ENCODE measurements around the gene TMEM108.
A peak's percentile ranks its signal among the peaks of the same experiment; 100 is the strongest.

Gene TMEM108

GRCh38 chr3:133209871-133210550 lies 171.8 kb downstream of the TMEM108 start:
- no peak for FAIRE-seq
- no peak for DNase-seq (ENCODE audit: insufficient read length, low spot score)

DNA sequence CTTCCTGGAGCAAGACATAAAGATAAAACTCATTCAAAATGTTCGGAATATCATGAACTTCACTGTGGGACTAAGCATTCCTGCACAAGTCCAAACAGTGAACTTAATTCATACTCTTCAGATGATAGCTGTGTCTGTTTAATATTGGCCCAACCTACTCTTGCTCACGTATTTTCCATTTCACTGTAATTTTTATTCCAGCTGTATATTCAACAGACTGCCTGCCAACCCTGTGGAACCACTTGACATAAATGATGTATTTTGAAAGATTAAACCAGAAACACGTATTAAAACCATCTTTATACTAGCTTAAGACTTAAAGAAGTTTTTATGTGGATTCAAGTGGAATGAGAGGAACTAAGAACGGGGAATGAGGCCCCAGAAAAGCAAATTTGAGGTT lies 172.5 kb downstream of the TMEM108 start:
- DNase-seq (ENCODE audit: insufficient read length, low spot score) (no peak), FAIRE-seq (no peak)

GRCh38 chr3:133211449-133211848 lies 173.3 kb downstream of the TMEM108 start:
- FAIRE-seq (peak; percentile 98), DNase-seq (ENCODE audit: insufficient read length, low spot score) (peak; percentile 28)

- DNase-seq (ENCODE audit: insufficient read length, low spot score): no peak
- FAIRE-seq: peak; percentile 47
Observed at GRCh38 chr3:133211856-133212255, 173.7 kb downstream of the TMEM108 start.

DNA sequence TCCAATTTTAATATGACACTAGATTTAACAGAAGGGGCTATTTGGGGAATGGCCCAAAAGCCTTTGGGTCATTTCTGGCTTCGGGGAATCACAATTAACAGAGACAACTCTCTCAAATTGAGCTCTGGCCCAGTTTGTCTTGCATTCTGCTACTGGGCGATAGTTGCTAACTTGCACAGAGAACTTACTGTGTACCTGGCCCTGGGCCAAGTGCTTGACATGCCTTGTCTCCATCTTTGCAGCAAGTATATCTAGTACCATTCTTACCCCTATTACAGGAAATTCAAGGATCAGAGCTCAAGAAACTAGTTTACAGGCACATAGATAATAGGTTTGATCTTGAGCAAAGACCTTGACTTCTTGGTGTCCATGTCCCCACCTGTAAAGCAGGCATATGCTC lies 175.7 kb downstream of the TMEM108 start:
- no peak for FAIRE-seq
- no peak for DNase-seq (ENCODE audit: insufficient read length, low spot score)

- DNase-seq (ENCODE audit: insufficient read length, low spot score): no peak
- no peak for FAIRE-seq
Observed at GRCh38 chr3:133227813-133228212, 189.6 kb downstream of the TMEM108 start.

DNA sequence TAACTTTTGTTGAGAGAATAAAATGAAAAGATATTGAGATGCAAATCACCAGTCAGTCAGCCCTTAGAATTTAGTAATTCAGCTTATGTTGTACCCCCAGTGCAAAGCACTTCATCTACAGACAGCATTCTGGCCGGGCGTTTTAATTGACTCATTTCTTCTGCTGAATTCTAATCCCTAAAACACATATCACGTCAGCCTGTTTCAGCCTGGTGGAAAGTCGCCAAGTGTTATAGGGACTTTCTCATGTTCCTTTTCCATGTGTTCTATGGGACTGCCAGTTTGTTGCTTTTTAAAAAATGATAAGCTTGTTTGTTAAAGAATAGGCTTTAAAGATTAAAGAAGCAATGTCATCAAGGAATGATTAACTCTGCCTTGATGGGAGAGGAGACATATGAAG lies 192.0 kb downstream of the TMEM108 start:
- DNase-seq (ENCODE audit: insufficient read length, low spot score): no peak
- no peak for FAIRE-seq

- DNase-seq (ENCODE audit: insufficient read length, low spot score): no peak
- FAIRE-seq: no peak
Observed at GRCh38 chr3:133236901-133237300, 198.7 kb downstream of the TMEM108 start.

- no peak for DNase-seq (ENCODE audit: insufficient read length, low spot score)
- no peak for FAIRE-seq
Observed at GRCh38 chr3:133237380-133237779, 199.2 kb downstream of the TMEM108 start.

- FAIRE-seq: no peak
- no peak for DNase-seq (ENCODE audit: insufficient read length, low spot score)
Observed at GRCh38 chr3:133238015-133238414, 199.8 kb downstream of the TMEM108 start.

- DNase-seq (ENCODE audit: insufficient read length, low spot score): no peak
Observed at GRCh38 chr3:133246119-133246518, 207.9 kb downstream of the TMEM108 start.

DNA sequence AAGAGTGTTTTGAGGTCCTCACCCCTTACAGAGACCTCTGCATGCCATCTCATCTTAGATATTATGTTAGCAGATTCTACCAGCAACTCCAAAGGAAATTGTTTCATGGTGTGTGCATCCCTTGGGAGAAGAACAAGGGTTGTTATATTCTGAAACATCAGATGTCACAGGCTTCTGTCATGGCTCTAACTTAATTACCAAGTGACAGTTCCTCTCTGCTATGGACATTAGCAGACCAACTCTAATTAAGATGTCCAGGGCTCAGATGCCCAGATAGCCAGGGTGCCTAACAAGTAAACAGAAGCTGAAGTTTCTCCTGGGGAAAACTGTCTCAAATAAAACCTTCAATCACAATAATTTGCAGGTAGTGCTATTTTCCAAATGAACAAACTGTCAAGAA lies 208.6 kb downstream of the TMEM108 start:
- DNase-seq (ENCODE audit: insufficient read length, low spot score) (no peak), FAIRE-seq (no peak)

More at GRCh38 chr3:133246119-133246518, 207.9 kb downstream of the TMEM108 start:
- FAIRE-seq: no peak

GRCh38 chr3:133248389-133248788 lies 210.2 kb downstream of the TMEM108 start:
- FAIRE-seq (no peak), DNase-seq (ENCODE audit: insufficient read length, low spot score) (no peak)

- DNase-seq (ENCODE audit: insufficient read length, low spot score) (no peak), FAIRE-seq (no peak)
Observed at GRCh38 chr3:133249490-133249889, 211.3 kb downstream of the TMEM108 start.

DNA sequence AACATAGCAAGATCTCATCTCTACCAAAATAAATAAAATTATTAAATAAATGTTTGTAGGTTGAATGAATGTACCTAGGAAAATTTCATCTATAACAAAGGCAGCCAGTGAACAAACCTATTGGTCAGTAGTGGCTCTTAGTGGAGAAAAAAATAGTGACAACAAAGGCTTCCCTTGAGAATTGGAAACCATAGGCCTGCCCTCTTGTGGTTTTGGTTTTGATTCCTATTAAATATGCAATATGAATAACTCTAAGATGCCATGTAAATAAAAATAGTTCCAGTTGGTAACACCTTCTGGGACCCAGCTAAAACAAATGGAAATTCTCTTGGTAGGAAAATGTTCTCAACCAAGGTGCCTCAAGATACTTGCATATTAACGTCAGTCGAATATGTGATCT lies 216.0 kb downstream of the TMEM108 start:
- FAIRE-seq (no peak), DNase-seq (ENCODE audit: insufficient read length, low spot score) (no peak)

DNA sequence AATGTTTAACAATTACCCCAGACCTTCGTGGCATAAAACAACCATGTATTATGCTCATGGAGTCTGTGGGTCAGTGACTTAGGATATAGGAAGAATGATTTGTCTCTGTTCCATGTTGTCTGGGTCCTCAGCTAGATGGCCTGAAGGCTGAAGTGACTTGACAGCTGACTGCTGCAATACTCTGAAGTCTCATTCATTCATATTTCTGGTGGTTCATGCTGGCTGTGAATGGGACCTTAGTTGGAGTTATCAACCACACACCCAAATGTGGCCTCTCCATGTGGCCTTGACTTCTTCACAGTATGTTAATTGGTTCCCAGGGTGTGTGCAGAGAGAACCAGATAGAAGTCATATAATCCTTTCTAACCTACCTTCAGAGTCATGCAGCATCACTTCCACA lies 216.5 kb downstream of the TMEM108 start:
- DNase-seq (ENCODE audit: insufficient read length, low spot score) (no peak), FAIRE-seq (no peak)

DNA sequence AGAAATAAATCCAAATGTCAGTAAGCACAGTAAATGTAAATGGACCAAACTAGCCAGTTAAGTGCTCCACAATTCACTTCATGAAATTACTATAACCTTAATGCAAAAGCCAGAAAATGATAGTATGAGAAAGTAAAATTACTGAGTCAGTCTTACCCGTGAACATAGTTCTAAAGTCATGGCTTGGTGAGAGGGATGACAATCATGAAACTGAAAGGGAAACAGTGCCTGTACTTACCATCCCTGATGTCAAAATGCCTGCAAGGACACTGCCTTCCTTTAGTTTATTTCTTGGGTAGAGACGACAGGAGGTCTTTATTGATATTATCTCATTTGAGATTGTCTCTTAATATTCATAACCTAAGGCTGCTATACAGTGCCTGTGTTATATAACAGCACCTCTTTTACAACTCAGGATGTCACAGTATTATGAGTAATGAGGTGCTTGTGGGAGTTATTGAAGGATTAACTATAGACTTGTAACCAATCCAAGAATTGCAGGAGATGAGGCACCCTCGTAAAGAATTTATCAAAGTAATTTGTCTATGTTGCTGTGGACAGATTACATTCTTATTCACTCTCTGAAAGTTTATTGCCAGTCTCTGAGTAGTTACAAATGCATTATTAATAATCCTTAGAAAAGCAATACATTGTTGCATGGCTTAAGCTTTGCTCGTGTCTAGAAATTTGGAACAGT lies 218.7 kb downstream of the TMEM108 start:
- DNase-seq (ENCODE audit: insufficient read length, low spot score): no peak
- FAIRE-seq: peak; percentile 82

DNA sequence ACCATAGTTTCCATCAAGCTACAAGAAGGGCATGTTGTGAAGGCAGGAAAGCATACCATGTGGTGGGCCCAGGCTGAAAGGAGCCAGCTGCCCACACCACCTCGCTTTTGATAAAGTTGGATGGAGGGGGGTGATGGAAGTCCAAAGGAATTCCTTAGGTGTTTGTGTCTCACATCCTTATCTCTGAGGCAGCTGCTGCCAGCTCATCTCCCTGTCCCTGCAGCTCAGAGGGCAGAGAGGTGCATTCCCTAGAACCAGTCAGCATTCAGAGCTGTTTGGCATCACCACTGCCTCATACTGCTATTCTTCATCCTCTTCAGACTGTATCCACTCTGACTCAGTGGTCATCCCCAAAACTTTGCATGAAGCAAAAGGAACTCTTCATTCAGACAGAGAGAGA lies 220.2 kb downstream of the TMEM108 start:
- FAIRE-seq: no peak
- no peak for DNase-seq (ENCODE audit: insufficient read length, low spot score)

GRCh38 chr3:133259767-133260166 lies 221.6 kb downstream of the TMEM108 start:
- DNase-seq (ENCODE audit: insufficient read length, low spot score): no peak
- no peak for FAIRE-seq

DNA sequence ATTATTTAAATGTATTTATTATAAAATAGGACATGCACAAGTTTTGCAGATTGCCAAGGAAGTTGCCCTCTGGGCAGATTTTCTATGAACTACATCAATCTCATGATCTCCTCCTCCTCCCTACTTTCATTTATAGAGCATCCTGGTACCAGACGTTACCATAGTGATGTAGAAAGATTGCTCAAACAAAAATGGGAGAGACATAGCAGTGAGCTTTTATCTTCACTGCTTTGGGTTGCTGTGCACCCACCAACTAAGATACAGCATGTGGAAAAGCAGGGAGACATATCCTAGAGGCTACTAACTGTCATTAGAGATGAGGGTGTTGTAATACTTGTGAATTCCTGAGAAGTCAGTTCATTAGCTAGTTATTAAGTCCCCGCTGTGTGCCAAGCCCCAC lies 224.1 kb downstream of the TMEM108 start:
- DNase-seq (ENCODE audit: insufficient read length, low spot score): no peak
- no peak for FAIRE-seq

DNA sequence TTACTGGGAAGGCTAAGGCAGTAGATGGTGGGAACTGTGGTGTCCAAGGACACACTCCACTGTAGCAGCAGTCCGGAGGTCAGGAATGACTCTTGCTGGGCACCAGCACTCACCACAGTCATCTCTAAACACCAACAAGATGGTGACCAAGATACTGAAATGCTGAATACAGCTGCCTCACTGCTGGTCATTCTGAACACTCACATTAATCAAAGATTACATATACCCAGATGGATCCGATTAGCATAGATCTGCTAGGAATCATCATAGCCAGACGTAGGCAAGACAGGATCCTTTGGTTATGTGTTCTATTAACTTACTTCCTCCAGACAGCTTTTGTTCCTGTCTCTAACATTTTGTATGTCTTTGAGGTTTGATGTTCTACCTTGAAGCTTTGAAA lies 226.7 kb downstream of the TMEM108 start:
- FAIRE-seq (no peak), DNase-seq (ENCODE audit: insufficient read length, low spot score) (no peak)

DNA sequence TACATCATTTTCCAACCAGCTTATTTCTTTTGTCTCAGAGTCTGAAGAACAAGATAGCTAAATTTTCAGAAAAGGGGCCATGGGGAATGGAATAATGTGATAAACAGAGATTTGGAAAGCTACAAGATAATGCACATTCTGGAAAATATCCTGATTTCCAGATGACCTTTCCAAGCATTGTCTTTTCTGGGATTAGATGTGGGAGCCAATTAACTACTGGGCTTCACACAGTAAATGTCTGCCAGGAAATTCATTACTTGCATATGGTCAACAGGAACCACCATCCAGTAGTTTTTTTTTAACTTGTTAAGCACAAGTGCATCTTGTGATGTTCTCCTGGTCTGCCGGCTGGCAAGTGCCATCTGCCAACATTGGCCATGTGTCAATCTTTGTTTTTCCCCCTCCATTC lies 230.5 kb downstream of the TMEM108 start:
- no peak for FAIRE-seq
- no peak for DNase-seq (ENCODE audit: insufficient read length, low spot score)
